ENCODE data around the gene SMURF2.

DNA sequence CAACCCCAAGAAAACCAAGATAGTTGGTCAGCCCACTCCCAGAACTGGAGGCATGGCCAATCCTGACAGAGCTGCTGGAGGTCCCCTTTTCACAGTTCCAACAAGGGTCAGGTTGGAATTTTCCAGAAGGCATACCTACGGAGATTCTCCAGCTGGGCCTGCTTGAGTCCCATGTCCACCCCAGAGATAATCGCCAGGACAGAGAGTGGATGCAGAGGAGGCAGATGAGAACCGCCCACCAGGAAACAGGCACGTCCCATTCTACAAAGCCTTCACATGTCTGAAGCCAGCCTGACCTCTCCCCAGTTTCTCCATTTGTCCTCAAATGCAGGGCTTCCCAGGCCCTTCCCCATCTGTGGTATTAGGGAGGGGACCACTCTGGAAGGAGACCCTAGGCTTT, 47.4 kb upstream of the SMURF2 start:
- TF ChIP-seq, protein P1, sequence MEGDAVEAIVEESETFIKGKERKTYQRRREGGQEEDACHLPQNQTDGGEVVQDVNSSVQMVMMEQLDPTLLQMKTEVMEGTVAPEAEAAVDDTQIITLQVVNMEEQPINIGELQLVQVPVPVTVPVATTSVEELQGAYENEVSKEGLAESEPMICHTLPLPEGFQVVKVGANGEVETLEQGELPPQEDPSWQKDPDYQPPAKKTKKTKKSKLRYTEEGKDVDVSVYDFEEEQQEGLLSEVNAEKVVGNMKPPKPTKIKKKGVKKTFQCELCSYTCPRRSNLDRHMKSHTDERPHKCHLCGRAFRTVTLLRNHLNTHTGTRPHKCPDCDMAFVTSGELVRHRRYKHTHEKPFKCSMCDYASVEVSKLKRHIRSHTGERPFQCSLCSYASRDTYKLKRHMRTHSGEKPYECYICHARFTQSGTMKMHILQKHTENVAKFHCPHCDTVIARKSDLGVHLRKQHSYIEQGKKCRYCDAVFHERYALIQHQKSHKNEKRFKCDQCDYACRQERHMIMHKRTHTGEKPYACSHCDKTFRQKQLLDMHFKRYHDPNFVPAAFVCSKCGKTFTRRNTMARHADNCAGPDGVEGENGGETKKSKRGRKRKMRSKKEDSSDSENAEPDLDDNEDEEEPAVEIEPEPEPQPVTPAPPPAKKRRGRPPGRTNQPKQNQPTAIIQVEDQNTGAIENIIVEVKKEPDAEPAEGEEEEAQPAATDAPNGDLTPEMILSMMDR (conservative IDR thresholded peaks at IDR 0.05) = no peak
- TF ChIP-seq ZFX (IDR thresholded peaks at IDR 0.05) = no peak

All from C4-2B (cell line).